HG03354 (cell line): ENCODE results near the gene SYT11.
"Not testable (repeated sequence)": the region's sequence is repeated elsewhere in the genome, so short reads cannot be mapped to it uniquely, and the experiment has no call there.

ENCODE experiments used
- ATAC-seq: cut with Tn5 transposase; IDR thresholded peaks from one replicate; pipeline ENCODE4 v1.9.1; 2021; ENCODE audit warnings: mild to moderate bottlenecking; ENCODE audit not compliant: unreplicated experiment, poor library complexity, severe bottlenecking

The SYT11 gene

DNA sequence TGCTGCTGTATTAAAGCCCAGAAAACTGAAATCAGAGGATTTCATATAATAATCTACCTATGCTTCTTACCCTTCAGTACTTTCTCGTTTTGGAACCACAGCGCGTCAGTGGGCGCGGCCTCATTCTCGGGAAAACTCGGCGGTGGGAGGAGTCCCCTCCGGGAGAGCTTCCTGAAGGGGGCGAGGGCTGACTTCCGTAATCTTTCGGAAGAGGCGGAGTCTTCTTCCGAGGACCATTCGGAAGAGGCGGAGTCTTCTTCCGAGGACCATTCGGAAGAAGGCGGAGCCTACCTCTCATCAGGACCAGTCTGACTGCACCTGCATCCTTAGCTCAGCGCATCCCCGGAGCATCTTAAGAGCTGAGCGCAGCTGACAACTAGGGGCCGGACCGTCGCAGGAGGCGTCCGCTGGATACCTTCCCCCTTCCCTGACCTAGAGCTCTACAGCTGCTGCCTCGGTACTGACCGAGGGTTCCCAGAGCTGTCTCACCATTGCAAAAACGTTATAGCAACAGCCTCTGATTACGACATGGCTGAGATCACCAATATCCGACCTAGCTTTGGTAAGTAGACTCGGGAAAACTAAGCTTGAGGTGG is at the start of gene SYT11:
Gene SYT11 (plus strand): TSS at position 334 of the 596 bp plus-strand sequence. CDS start 195 bp downstream, at position 529.
- peak; percentile 62 for ATAC-seq

DNA sequence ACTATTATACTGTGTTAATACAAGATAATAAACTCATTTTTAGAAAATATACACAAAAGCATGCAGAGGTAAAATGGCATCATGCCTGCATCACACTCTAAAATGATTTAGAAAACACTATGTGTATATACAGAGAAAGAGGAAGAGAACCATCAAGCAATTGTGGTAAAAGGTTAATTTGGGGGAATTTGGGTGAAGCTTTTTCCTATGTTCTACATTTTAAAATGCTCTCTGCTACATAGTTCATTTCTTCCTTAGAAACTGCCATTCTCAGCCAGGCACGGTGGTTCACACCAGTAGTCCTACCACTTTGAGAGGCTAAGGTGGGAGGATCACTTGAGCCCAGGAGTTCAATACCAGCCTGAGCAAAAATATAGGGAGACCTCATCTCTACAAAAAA is 46.5 kb upstream of the SYT11 start:
- ATAC-seq = no peak

DNA sequence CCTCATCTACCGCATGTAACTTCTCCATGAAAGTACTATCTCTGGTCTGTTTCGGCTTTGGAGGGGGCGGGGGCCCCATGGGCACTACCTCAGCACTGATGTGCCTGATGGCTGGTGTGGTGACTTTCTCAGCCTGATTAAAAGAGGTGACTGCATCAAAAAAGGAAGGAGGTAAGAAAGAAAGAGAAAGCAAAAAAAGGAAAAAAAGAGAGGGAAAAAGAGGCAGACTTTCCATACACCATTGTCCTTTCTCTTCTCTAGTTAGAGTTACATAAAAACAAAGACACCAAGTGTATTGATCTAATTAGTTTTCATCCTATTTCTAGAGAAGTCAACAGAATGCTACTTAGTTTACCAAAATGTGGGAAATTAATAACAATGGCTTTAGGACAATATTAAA is 45.7 kb upstream of the SYT11 start:
- ATAC-seq = no peak

GRCh38 chr1:155816351-155816750 is 43.0 kb upstream of the SYT11 start:
- no peak for ATAC-seq

GRCh38 chr1:155827450-155827849 is 31.9 kb upstream of the SYT11 start:
- no peak for ATAC-seq

DNA sequence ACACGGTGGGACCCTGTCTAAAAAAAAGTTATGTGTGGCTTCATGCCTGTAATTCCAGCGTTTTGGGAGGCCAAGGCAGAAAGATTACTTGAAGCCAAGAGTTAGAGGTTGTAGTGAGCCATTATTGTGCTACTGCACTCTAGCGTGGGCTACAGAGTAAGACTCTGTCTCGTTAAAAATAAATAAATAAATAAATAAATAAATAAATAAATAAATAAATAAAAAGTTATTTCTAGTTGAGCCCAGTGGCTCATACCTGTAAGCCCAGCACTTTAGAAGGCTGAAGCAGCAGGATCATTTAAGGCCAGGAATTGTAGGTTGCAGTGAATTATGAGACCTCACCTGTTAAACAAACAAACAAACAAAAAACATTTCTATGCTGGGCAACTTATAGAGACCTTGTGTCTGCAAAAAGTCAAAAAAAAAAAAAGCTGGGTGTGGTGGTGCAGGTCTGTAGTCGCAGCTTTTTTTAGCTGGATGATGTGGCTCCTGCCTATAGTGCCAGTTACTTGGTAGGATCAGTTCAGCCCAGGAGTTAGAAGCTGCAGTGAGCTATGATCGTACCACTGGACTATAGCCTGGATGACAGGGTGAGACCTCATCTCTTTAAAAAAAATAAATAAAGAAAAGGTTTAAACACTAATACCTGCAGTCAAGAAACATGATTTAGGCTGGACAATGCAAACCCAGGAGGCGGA is 27.9 kb upstream of the SYT11 start:
- ATAC-seq = no peak

GRCh38 chr1:155833665-155834295 is 25.6 kb upstream of the SYT11 start:
- no peak for ATAC-seq

DNA sequence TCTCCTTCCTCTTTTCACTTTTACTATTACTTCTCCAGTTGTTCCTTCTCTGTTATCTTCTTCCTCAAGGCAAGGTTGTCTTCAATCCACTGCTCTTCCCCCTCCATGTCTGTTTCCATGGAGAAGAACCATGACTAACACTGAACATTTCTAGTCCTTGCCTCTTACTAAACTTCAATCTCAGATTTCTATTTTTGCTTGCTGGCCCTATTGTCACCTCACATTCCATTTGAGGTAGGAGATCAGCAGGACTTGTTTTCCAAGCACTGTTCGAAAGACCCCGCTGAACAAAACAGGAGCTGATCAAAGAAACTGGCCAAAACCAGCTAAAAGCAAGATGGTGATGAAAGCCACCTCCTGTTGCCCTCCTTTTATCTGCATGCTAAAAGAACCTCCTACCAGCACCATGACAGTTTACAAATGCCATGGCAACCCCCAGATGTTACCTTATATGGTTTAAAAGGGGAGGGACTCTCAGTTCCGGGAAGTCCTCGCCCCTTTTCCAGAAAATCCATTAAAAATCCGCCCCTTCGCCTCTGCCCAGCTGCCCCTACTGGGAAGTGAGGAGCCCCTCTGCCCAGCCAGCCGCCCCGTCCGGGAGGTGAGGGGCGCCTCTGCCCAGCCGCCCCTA is 25.0 kb upstream of the SYT11 start:
- ATAC-seq = no peak

DNA sequence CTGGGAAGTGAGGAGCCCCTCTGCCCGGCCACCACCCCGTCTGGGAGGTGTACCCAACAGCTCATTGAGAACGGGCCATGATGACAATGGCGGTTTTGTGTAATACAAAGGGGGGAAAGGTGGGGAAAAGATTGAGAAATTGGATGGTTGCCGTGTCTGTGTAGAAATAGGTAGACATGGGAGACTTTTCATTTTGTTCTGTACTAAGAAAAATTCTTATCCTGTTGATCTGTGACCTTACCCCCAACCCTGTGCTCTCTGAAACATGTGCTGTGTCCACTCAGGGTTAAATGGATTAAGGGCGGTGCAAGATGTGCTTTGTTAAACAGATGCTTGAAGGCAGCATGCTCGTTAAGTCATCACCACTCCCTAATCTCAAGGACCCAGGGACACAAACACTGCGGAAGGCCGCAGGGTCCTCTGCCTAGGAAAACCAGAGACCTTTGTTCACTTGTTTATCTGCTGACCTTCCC is 24.4 kb upstream of the SYT11 start:
- not testable (repeated sequence) for ATAC-seq

DNA sequence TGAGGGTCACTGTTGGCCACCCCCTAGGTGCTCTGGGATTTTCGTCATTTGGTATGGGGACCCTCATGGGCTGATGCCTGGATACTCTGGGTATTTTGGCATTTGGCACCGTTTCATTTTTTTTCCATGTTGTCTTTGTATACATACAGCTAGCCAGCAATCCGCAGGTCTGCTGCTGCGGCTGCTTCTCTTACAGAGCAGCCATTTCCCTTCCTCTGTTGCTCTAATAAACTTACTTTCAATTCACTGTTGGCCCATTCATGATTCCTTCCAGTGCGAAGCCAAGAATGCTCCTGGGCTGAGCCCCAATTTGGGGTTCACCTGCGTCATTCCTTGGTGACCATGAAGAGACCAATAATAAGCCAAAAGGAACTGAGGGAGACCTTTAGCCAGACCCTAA is 23.8 kb upstream of the SYT11 start:
- ATAC-seq = no peak

DNA sequence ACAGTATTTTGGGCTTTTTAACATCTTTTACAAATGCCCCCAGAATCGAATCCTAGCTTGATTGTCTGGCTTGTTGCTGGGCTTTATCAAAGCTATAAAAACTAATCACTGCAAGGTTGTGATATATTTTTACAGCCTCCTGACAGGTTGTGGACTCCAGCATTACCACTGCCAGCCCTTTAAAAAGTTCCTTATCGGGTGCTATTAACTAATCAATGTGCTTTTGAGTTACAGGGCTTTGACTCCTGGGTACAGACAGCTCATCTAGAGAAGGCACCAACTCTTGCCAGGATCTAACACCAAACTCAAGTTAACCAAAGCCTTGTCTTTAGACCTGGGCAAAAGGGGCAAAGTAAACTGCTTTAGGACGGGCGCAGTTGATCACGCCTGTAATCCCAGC is 19.0 kb upstream of the SYT11 start:
- no peak for ATAC-seq

DNA sequence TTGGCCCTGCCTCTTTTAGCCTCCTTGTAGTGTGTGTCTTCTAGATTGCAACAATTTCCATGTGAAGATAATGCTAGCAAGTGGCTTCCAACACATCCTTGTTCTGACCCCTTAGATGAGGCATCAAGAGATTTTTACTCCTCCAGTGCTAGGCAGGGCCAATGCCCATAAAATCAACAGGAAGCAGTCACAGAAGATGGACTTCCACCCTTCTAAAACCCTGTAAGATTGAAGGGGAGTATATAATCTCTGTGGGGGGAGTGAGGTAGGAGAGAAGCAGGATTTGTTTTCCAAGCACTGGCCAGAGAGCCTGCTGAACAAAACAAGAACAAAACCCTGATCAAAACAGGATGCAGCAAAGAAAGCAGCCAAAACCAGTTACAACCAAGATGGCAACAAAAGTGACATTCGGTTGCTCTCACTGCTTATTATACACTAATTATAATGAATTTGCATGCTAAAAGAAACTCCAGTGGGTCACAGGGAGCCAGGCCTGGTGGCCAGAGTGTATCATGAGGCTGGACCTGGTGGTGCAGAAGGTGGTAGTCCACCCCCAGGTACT is 14.4 kb upstream of the SYT11 start:
- no peak for ATAC-seq

DNA sequence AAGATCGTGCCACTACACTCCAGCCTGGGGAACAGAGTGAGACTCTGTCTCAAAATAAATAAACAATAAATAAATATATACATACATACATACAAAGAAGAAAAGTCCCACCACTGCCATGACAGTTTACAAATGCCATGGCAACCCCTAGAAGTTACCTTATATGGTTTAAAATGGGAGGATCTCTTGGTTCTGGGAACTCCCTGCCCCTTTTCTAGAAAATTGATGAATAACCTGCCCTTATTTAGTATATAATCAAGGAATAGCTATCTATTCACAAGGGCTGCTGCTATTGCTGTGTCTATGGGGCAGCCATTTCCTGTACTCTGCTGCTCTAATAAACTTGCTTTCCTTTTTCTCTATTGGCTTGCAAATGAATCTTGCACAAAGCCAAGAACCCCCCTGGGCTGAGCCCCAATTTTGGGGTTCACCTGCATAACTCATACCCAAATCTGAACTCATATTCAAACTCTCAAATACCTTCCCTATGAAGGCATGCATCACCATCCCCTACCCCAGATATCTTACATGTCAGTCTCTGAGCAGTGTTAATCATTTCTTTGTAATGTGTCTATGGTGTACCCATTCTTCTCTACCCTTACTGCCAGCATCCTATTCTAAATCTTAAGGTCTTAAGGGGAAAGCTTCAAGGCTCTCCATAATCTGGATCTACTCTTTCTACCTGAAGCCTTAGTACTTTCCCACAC is 11.4 kb upstream of the SYT11 start:
- no peak for ATAC-seq

DNA sequence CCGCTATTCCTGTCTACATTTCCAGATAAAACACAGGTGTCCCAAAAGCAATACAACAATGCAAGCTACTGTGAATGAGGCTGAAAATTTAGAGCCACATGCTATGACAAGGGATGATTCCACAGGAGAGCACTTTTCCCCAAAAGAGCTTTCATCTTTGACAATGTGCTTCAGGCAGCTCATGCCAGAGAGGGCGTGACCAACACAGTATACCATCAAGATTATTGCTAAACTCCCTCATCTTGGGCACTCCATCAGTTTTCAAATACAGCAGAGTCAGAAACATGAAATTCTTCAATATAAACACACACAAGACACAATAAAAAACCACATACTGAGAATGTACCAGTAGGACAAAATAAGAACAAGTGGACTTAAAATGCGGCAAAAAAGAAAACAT is 9.0 kb upstream of the SYT11 start:
- ATAC-seq = no peak

DNA sequence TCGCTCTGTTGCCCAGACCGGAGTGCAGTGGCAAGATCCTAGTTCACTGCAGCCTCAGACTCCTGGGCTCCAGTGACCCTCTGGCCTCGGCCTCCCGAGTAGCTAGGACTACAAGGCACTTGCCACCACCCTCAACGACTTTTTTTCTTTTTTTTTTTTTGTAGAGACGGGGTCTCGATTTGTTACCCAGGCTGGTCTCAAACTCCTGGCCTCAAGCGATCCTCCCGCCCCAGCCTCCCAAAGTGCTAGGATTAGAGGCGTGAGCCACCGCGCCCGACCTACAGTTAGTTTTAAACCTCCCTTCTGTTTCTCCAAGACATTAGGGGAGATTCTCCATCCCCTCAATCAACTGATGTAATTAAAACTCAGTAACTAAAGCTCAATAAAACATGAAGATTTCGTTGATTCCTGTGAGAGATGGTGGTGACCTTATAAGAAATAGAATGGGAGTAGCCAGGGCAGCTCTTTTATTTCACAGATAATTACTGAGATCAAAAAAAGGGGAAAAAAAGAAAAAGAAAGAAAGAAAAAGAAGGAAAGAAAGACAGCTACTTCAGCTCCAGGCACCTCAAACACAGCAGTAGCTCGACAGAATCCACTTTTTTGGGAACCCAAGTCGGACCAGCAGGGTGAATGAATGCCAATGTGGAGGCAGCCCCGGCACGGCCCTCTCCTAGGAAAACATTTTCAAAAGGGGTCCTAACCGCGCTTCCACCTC is 3.0 kb upstream of the SYT11 start:
- ATAC-seq = no peak

GRCh38 chr1:155856975-155857930 is 2.1 kb upstream of the SYT11 start, which contains the start of gene GON4L:
Gene GON4L (minus strand): TSS chr1:155857214. CDS start chr1:155853780, 3,434 bp downstream.
- peak; percentile 59 for ATAC-seq

GRCh38 chr1:155858800-155859233 is 550 bp upstream of the SYT11 start:
- peak; percentile 18 for ATAC-seq
